ENCODE data around the gene MRPS25.

Gene MRPS25

DNA sequence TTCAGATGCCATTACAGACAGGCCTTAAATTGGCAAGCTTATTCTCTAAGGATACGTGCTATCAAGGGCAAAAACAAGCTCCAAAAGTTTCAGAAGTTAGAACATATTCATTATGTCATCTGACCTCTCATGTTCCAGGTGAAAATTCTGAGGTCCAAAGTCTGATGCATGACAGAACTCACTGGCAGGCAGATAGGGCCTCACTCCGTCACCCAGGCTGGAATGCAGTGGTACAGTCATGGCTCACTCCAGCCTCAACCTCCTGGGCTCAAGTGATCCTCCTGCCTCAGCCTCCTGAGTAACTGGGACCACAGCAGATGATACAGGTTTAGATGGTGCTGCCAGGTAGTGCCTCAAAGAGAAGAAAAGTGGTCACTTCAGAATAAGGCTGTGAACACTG lies 15.5 kb downstream of the MRPS25 start:
- TF ChIP-seq, protein P1, sequence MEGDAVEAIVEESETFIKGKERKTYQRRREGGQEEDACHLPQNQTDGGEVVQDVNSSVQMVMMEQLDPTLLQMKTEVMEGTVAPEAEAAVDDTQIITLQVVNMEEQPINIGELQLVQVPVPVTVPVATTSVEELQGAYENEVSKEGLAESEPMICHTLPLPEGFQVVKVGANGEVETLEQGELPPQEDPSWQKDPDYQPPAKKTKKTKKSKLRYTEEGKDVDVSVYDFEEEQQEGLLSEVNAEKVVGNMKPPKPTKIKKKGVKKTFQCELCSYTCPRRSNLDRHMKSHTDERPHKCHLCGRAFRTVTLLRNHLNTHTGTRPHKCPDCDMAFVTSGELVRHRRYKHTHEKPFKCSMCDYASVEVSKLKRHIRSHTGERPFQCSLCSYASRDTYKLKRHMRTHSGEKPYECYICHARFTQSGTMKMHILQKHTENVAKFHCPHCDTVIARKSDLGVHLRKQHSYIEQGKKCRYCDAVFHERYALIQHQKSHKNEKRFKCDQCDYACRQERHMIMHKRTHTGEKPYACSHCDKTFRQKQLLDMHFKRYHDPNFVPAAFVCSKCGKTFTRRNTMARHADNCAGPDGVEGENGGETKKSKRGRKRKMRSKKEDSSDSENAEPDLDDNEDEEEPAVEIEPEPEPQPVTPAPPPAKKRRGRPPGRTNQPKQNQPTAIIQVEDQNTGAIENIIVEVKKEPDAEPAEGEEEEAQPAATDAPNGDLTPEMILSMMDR (conservative IDR thresholded peaks at IDR 0.05; ENCODE audit: control insufficient read depth, insufficient read depth, low read depth, low read length): no peak
- no peak for DNase-seq (ENCODE audit: low read depth)
- no peak overlapping the region for H3K4me3 ChIP-seq (ENCODE audit: control insufficient read depth, low read depth, low read length)

DNA sequence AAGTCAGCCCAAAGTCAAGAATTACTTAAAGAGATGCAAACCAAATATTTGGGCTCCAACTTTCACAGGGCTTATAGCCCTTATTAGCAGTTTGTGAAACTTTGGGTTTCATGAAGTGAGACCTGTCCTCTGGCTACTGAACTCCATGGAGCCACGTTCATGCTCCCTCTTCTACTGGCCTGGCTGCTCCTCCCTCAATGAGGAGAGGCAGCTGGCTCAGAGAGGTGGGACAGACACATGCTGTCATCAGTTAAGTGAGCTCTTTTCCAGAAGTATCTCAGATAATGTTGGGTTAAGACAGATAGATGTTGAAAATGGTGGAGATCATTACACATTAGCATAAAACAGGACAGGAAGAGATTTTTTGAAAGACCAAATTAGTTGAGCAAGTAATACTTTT lies 19.4 kb downstream of the MRPS25 start:
- TF ChIP-seq, protein P1 (conservative IDR thresholded peaks at IDR 0.05; ENCODE audit: control insufficient read depth, insufficient read depth, low read depth, low read length): no peak
- no peak overlapping the region for H3K4me3 ChIP-seq (ENCODE audit: control insufficient read depth, low read depth, low read length)
- no peak for DNase-seq (ENCODE audit: low read depth)

DNA sequence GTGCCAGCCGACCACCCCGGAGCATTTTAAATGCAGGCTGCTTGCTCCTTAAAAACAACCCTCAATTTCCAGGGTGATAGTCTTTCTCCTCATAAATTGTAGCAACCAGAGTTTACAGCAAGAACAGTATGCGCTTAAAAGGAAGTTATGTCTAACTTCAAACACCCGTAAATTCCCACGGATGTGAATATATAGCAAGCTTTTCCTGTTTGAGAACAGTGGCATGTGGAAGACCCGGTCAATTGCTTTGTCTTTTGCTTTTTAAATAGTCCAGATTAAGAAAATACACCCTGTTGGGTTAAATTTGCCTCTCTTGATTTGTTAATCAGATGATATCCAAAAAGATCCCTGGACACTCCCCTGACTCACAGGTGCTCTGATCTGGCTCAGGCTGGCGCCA lies 20.8 kb downstream of the MRPS25 start:
- no peak overlapping the region for H3K4me3 ChIP-seq (ENCODE audit: control insufficient read depth, low read depth, low read length)
- TF ChIP-seq, protein P1 (conservative IDR thresholded peaks at IDR 0.05; ENCODE audit: control insufficient read depth, insufficient read depth, low read depth, low read length): no peak
- DNase-seq (ENCODE audit: low read depth): no peak

DNA sequence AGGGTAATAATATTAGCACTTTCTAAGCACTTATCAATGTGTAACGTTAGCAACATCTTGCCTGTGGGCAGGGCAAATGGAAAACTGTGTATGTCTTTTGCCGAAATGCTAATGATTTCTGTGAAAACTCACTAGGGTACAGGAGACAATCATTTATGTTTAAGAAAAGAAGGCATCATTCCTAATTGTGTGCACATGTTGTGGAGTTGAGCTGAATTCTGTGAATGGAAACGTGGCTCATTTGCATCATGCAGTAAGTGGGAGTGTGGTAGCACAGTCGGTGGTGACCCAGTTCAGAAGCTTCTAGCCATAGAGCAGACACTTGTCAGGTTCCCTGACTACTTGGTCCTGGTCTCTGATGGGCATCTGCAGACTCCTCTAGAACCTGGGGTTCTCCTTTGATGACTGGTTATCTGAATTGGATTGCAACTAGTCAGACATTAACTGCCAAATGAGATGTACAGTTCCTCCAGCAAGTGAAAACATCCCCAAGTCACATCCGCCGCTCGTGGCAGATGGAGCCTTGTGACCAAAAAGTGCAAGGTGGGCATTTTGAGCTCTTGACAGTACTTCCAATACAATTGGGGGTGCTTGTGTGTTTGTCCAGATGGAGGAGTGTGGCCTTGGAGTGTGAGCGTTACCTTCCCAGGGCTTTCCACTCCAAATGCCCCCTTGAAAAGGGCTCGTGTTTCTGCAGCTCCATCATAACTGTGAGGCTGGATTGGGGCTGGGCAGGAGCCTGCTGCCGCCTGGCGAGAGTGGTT lies 21.5 kb downstream of the MRPS25 start:
- DNase-seq (ENCODE audit: low read depth): no peak
- TF ChIP-seq, protein P1 (conservative IDR thresholded peaks at IDR 0.05; ENCODE audit: control insufficient read depth, insufficient read depth, low read depth, low read length): no peak
- H3K4me3 ChIP-seq (ENCODE audit: control insufficient read depth, low read depth, low read length): no peak overlapping the region

DNA sequence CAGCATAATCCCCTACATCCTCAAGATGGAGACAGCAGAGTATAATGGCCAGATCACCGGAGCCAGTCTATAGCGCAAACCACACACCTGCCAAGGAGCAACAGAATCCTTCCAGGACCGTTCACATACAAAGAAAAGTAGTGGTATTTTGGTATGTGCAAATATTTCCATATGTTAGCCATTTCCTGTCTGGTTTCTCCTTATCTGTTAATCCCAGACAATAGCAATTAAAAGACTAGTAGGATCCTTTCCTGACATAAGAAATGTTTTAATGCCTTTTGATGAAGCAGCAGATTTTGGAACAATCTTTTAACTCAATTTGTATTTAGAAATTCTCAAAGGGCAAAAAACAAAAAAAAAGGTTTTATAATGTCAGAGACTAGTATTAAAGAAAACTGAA lies 22.2 kb downstream of the MRPS25 start:
- TF ChIP-seq, protein P1 (conservative IDR thresholded peaks at IDR 0.05; ENCODE audit: control insufficient read depth, insufficient read depth, low read depth, low read length): no peak
- no peak for DNase-seq (ENCODE audit: low read depth)

DNA sequence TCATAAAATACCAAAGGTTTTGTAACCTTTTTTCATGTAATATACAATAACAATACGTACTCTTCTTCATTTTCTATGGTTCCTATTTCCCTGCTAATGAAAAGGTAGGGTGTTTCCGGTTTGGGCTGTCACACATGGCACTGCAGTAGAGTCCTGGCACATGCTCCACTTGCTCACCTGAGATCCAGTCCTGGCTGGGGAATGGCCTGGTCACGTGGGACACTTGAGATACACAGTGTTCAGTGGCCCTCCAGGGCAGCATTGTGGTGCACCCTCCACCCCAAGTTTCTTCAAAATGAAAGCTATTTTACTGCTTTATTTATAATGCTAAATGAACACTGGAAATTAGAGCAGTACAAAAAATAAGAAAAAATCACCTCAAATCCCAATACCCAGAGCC lies 23.2 kb downstream of the MRPS25 start:
- DNase-seq (ENCODE audit: low read depth): no peak
- no peak overlapping the region for H3K4me3 ChIP-seq (ENCODE audit: control insufficient read depth, low read depth, low read length)
- TF ChIP-seq, protein P1 (conservative IDR thresholded peaks at IDR 0.05; ENCODE audit: control insufficient read depth, insufficient read depth, low read depth, low read length): no peak

More for the DNA sequence above, 22.2 kb downstream of the MRPS25 start:
- H3K4me3 ChIP-seq (ENCODE audit: control insufficient read depth, low read depth, low read length): no peak overlapping the region
